Measurements from ENCODE around the gene PSMB4.
A peak's percentile ranks its signal among the peaks of the same experiment; 100 is the strongest.
"Not testable (repeated sequence)": the region's sequence is repeated elsewhere in the genome, so short reads cannot be mapped to it uniquely, and the experiment has no call there.

The PSMB4 gene

DNA sequence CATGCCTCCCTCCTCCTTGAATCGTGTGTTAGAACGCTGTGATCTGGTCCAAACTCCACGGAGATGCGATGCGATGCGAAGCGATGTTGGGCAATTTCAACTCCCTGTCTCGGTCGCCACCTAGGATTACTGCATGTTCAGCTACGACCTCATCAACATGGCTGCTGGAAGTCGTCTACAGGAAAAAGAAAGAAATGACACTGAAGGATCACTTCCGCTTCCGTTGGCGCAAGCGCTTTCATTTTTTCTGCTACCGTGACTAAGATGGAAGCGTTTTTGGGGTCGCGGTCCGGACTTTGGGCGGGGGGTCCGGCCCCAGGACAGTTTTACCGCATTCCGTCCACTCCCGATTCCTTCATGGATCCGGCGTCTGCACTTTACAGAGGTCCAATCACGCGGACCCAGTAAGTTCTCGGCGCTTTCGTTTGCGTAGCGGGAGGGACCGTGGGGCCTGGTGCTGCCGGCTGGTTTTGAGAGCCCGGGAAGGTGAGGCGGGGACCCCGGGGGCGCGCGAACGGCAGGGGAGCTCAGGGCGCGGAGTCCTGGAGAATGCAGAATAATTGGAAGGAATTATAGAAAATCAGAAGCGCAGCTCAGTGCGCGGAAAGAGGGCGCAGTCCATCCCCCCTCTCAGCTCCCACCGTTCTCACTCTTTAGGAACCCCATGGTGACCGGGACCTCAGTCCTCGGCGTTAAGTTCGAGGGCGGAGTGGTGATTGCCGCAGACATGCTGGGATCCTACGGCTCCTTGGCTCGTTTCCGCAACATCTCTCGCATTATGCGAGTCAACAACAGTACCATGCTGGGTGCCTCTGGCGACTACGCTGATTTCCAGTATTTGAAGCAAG, at the start of gene PSMB4:
PSMB4 (plus strand) TSS at position 250 of the 848 bp plus-strand sequence; CDS start at position 265, 15 bp downstream.
- peak; percentile 58 to 88 for DNase-seq

DNA sequence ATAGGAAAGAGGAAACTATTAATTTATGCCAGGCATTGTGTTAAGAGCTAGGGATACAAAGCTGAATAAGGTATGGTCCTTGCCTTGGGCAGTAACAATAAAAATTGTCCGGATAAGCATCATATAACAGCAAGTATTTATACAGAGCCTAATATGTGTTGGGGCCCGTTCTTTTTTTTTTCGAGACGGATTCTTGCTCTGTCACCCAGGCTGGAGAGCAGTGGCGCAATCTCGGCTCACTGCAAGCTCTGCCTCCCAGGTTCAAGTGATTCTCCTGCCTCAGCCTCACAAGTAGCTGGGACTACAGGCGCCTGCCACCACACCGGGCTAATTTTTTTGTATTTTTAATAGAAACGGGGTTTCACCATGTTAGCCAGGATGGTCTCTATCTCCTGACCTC, 49.0 kb upstream of the PSMB4 start:
- not testable (repeated sequence) for DNase-seq

GRCh38 chr1:151352021-151352718, 47.2 kb upstream of the PSMB4 start:
- no peak for DNase-seq

- no peak for DNase-seq
Observed at GRCh38 chr1:151356696-151357095, 42.7 kb upstream of the PSMB4 start.

DNA sequence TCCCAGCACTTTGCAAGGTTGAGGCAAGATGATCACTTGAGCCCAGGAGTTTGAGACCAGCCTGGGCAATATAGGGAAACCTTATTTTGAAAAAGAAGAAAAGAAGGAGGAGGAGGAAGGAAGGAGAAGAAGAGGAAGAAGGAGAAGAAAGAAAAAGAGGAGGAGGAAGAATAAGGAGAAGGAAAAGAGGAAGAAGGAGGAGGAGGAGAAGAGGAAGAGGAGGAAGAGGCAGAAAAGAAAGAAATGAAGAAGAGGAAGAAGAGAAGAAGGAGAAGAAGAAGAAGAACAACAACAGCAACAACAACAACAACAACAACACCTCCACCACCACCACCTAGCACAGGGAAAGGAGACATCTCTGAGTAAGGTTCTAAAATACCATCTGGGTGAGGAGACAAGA, 37.5 kb upstream of the PSMB4 start:
- DNase-seq, result no peak

DNA sequence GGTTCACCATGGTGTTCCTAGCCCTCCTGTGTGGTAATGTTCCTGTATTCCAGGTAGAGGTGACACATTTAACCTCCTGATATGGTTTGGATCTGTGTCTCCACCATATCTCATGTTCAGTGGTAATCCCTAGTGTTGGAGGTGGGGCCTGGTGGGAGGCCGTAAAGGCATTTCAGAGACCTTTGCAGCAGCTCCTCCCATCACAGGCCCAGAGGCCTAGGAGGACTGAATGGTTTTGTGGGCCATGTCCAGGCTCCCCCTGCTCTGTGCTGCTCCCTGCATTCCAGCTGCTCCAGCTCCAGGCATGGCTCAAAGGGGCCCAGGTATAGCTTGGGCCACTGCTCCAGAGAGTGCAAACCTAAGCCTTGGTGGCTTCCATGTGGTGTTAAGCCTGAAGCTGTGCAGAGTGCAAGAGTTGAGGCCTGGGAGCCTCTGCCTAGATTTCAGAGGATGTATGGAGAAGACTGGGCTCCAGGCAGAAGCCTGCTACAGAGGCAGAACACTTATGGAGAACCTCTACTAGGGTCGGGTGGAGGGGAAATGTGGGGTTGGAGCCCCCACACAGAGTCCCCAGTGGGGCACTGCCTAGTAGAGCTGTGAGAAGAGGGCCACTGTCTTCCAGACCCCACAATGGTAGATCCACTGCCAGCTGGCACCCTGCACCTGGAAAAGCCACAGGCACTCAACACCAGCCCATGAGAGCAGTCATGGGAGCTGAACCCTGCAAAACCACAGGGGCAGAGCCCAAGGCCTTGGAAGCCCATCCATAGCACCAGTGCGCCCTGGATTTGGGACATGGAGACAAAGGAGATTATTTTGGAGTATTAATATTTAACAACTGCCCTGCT, 36.8 kb upstream of the PSMB4 start:
- no peak for DNase-seq

DNA sequence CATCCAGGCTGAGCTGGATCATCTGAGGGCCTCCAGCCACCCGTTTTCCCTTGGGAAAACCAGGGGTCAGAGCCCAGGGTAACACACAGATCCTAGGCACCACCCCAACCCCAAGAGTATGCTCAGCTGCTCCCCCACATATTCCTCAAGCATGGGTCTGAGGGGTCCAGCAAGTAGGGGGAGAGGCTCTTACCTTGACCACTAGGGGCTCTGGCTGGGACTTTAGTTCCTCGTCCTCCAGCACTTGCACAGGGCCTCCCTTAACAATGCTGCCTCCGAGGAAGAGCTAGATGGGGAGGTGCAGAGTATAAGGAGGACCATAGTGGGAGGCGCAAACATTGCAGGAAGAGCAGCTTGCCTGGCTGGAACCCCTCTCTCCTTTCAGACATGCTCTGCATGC, 34.4 kb upstream of the PSMB4 start:
- no peak for DNase-seq

DNA sequence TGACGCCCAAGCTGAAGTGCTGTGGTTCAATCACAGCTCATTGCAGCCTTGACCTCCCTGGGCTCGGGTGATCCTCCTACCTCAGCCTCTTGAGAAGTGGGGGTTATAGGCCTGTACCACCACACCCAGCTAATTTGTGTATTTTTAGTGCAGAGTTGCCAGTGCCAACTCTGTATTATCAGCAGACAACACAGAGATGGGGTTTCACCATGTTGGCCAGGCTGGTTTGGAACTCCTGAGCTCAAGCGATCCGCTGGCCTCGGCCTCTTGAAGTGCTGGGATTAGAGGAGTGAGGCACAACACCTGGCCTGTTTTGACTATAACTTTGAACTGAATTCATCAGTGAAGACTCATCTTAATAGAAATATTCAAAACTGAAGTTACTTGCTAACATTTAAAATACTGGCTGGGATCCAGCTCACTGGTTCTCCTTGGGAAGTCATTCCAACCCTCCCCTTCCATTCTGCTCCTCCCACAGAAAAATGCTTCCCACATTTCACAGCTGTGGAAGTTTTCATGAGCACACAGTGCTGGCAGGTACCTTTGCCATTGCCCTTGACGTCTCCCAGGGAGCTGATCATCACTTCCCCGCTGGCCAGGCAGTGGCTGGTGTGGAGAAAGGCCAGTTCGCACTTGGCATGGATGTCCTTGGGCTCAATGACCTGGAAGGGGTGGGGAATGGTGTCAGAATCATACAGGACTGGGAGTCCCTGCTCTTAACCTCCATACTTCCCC, 31.5 kb upstream of the PSMB4 start:
- DNase-seq, result no peak

DNA sequence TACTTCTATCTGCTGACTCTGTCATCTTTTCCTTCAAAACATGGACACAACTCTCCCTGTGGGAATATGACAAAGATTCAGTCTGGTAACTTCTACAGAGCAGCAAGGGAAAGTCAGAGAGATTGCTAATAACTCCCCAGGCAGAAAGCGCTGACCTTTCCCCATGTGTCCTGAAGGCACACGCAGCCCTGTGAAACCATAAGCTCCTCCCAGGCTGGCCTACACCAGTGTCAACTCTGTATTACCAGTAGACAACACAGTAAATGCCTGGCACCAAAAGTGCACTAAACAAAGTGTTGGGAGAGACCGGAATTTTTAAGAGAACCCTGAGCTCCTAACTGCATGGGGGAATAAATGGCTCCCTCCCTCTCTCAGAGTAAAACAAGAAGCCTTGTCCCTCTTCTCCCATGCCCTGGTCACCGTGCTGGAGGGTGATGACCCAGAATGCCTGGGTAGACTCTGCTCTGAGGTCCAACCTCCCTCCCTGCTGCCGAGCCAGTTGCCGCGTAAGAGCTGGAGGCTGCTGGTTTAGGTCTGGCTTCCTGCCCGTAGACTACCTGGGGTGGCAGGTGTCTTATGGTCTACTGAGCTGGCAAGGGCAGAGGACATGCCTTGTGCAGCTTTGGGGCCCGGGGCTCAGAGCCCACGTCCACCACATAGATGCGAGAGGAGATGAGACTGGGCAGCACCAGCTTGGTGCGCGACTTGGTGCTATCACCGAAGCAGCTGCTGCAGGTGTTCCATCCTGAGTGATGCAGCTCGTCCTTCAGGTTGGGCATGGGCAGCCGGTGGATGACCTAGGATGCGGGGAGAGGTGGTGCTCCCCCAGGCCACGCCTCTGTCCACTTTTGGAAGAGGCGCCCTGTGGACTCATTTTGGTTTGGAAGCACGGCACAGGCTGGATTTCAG, 30.7 kb upstream of the PSMB4 start:
- no peak for DNase-seq

DNA sequence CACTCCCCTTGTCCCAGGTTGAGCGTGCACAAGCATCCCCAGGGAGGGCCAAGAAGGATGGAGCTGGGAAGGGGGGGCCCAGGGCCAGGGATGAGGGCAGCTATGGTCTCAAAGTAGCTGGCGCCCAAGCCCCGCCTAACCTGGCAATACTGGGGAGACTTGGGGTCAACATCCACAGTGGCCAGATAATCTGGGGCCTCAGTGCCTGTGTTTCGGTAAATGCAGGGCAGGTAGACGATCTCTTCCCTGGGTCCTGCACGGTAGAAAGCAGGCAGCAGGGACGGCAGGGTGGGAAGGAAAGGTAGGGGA, 30.1 kb upstream of the PSMB4 start:
- no peak for DNase-seq

GRCh38 chr1:151369621-151370048, 29.7 kb upstream of the PSMB4 start:
- DNase-seq, result no peak

- DNase-seq, result no peak
Observed at GRCh38 chr1:151370211-151370911, 29.0 kb upstream of the PSMB4 start.

DNA sequence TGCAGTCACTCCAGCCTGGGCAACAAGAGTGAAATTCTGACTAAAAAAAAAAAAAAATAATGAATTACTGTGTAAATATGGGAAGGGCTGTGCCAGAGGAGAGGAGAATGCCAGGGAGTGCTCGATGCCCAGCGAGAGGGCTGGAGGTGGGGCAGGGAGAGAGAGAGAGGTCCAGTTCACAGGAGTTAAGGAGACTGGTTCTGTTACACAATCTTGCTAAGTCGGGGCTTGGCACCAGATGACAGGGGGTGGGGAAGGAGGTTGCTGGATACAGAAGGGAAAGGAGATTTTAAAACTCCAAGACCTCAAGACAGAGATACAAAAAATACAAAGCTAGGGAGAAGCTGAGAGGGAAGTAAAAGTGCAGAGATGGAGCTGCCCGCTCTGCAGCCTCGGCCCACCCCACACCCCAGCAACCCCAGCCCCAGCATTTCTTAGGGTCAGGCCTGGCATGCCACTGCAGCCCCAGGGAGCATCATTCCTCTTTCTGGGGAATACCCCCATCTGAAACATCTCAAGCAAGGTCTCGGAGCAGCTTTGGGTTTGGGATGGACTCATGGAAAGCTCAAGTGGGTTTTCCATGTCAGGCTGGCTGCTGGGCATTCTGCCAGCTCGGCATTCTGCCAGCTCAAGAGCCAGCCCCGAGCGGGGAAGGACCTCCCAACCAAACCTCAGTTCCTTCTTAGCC, 27.9 kb upstream of the PSMB4 start:
- DNase-seq, result no peak

DNA sequence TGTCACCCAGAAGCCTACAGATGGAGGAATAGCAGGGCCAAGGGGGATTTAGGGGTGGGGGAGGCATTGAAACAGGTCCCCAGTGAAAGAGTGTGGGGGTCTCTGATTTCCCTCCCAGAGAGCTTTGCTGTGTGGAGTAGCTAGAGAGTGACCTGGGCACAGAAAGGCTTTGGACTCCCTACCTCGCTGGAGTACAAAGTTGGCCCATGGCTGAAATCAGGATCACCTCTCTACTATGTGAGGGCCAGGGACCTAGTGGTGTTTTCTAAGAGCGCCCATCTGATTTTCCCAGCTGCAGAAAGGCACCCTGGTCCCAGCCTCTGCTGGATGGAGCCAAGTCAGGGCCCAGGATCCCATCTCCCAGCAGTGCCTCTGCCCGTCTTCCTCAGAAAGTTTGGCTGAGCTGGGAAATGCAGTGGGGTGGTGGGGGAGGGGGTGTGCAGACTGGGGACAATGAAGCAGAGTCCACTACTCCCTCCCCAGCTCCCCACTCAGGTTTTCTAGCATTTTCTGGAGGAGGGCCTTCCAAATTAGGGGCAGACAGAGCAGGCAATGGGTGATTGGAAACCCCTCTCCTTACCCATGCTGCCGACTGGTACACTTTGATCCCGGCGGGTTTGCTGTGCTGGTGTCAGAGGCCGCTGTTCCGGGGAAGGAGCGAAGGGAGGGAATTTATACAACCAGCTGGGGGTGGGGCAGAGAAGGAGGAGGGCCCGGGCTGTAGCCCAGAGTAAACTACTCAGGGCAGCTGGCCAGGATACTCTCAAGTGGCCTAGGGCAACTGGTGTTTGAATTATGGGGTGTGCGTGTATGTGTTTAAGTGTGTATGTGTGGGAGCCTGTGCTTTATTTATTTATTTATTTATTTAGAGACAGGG, 27.1 kb upstream of the PSMB4 start, which contains the start of gene SELENBP1:
SELENBP1 (minus strand) TSS at position 648 of the 877 bp plus-strand sequence; CDS start at position 584, 64 bp downstream.
- DNase-seq, result no peak

GRCh38 chr1:151373196-151373595, 26.2 kb upstream of the PSMB4 start:
- no peak for DNase-seq

DNA sequence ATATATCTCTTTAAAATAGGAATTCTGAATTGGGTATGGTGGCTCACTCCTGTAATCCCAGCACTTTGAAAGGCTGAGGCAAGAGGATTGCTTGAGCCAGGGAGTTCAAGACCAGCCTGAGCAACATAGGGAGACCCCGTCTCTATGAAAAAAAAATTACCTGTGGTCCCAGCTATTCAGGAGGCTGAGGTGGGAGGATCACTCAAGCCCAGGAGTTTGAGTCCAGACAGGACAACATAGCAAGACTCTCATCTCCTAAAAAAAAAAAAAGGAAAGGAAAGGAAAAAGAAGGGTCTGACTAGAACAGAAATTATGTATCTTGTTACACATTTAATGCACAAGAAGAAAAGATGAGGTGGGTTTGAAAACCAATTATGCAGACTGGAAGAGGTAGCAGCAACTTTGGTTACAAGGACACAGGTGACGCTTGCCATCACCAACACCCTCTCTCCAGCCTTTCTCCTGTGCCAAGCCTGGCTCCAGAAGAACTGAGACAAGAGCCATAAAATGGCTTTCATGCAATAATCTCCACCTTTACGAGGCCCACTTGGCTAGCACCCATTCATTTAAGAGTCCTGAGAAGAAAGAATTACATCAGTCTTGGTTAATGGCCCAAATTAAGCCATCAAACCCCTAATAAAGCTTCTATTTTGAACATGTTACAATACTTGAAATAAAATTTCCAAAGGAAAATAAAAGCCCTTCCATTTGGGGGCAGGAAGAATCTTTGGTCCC, 22.1 kb upstream of the PSMB4 start:
- DNase-seq, result no peak

DNA sequence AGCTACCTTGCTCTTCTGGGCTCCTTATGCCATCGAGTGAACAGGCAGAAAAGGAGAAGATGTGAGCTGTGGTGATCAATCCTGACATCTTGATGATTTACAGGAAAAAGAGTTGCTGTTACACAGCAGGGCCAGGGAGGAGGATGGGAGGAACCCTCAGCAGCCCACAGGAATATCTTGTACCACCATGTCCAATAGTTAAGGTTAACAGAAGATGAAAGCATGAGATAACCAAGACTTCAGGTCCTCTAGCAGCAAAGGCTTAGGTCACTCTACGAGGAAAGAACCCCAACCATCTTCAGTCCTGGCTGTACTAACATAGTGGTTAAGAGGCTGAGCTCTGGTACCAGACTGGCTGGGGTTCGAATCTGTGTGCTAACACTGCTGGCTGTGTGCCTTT, 14.8 kb upstream of the PSMB4 start:
- no peak for DNase-seq

DNA sequence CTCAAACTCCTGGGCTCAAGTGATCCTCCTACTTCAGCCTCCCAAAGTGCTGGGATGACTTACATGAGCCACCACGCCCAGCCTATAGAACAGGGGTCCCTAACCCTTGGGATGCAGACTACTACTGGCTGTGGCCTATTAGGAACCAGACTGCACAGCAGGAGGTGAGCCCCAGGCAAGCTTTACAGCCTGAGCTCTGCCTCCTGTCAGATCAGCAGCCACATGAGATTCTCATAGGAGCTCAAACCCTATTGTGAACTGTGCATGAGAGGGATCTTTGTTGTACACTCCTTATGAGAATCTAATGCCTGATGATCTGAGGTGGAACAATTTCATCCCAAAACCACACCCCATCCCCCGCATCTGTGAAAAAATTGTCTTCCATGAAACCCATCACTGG, 13.4 kb upstream of the PSMB4 start:
- DNase-seq, result no peak
